NCI-H345 treated with DMSO at 0.1 percent for 48 hours (cell line): ENCODE measurements around the gene ICAM2.

Experiments used
- DNase-seq: peaks from one replicate; lab custom pipeline; 2025; ENCODE audit not compliant: unreplicated experiment; lab: John Stamatoyannopoulos, UW

ICAM2 gene

DNA sequence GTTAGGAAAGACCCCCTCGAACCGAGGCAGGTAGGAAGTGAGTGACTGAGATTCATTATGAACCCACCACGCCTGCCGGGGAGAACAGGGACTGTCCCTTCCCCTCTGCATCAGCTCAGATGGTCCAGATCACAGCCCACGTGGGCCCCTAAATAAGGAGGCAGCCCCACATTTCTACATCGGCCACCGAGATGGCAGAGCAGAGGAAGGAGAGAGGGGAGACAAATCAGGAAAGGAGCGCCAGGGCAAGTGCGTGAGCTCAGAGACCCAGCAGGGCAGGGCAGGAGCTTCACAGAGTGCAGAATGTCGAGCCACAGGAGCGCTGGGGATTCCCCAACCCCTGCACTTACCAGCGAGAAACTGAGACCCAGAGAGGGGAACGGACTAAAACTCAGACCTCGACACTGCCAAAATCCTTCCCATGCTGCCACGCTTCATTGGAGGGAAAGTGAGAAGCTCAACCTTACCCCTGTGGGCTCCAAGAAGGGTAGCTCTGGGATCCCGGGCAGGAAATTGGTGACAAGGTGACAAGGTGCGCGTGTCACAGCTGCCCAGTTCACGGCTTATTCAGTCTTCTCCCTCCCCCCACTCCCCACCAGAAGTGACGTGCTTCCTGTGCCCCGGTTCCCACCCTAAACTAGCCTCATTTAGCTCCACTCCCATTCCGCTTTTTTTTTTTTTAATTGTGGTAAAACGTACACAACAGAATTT, at the start of gene ICAM2:
Gene ICAM2 (minus strand): TSS at position 578 of the 711 bp plus-strand sequence. CDS start 13,942 bp downstream, outside the sequence.
- DNase-seq, result no peak

GRCh38 chr17:64070213-64070612, 49.8 kb upstream of the ICAM2 start:
- no peak for DNase-seq

DNA sequence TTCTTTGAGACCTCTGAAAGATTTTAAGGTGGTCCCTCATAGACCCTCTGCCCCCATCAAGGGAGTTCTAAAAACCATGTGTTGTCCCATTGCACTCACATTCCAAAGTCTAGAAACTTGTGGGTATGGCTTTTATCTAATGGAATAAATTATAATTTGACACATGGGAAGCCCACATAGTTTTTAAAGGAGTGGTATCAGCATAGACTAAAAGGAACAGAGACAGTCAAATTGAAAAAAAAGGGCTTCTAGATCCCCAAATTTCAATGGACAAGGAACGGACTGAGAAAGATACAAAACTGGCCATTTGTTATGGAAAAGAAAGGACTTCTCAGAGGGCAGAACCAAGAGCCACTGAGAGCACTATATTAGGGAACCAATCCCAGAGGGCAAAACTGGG, 48.7 kb upstream of the ICAM2 start:
- DNase-seq, result no peak

- no peak for DNase-seq
Observed at GRCh38 chr17:64067657-64068056, 47.2 kb upstream of the ICAM2 start.

GRCh38 chr17:64066716-64067115, 46.3 kb upstream of the ICAM2 start:
- no peak for DNase-seq

GRCh38 chr17:64065161-64065560, 44.7 kb upstream of the ICAM2 start:
- DNase-seq, result no peak

DNA sequence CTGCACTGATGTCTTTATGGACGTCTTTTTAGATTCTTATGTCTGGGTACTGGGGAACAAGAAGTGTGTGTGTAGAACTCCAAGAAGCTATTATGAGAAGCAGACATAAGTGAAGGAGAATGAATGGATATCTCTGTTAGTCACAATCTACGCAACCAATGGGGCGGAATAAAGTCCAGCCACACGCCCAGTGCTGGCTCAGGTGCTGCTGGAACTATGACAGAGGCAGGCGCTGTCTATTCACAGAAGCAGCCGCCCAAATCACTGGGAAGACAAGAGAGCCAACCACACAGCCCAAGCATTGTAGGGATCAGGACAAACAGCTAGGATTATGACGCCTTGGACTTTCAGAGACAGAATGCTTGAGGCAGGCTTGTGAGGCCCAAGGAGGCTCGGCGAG, 43.9 kb upstream of the ICAM2 start:
- no peak for DNase-seq

DNA sequence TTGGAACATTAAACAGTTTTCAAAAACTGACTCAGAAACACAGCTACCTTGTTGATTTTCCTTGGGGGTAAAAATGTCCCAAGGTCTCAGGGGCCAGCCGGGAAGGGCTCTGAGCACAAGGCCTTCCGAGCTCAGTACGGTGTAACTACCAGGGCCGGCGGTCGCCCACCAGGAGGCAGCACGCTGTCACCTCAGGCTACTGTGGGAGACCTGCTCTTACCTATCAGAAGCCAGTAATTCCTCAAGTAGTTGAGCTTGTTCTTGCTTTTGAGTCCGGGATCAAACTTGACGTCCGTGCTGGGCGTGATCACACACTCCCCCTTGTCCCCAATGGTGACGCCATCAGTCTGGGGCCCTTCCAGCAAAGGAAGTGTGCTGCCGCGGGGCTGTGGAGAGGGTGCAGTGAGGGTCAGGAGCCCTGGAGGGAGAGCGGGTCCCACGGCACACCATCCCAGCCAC, 43.4 kb upstream of the ICAM2 start:
- no peak for DNase-seq

GRCh38 chr17:64063088-64063487, 42.7 kb upstream of the ICAM2 start:
- DNase-seq, result no peak

GRCh38 chr17:64061178-64061898, 40.9 kb upstream of the ICAM2 start:
- no peak for DNase-seq

DNA sequence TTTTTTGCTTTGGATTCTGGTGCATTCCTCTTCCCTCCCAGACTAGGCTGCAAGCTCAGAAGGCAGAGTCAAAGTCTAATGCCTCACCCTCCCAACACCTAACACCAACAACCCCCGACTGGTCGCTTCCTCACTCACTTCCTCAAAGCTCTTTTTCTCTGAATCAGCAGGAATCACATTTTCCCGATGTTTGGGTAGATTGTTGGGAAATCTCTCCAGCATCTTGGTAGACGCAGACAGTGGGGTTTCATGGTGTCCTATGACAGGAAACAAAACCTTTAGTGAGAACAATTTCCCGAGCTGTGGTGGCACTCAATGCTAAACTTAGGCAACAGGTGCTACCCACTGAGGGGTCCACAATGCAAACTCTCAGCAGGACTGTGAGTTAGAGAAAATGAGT, 39.9 kb upstream of the ICAM2 start:
- DNase-seq, result no peak

DNA sequence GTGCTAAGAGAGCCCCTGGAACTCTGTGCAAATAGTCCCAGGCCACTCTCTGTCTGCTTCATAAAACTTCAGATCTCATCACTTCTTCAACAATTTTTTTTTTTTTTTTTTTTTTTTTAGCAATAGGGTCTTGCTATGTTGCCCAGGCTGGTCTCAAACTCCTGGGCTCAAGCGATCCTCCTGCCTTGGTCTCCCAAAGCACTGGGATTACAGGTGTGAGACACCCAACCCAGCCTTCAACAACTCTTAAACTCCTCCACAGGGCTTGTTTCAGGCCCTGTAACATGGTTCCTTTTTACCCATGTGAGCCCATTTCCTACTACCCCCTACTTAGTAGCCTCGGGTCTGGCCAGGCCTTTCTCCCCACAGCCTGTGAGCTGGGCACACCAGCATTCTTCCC, 39.3 kb upstream of the ICAM2 start:
- no peak for DNase-seq

DNA sequence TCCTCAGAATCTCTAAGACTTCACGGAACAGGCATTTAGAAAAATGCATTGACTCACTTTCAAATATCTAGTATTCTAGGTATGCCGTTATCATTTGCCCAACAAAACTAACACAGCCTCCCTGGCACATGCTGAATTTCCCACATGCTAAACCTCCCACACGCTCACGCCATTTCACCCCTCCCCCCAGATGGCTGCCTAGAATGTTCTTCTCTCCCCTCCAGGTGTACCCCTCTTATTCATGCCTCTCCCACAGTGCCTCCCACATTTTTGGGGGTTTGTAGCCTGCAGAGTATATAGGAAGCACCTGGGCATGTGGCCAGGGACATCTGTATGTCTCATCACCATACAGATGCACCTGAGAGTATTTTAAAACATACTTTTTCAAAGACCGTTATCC, 38.2 kb upstream of the ICAM2 start:
- DNase-seq, result no peak

DNA sequence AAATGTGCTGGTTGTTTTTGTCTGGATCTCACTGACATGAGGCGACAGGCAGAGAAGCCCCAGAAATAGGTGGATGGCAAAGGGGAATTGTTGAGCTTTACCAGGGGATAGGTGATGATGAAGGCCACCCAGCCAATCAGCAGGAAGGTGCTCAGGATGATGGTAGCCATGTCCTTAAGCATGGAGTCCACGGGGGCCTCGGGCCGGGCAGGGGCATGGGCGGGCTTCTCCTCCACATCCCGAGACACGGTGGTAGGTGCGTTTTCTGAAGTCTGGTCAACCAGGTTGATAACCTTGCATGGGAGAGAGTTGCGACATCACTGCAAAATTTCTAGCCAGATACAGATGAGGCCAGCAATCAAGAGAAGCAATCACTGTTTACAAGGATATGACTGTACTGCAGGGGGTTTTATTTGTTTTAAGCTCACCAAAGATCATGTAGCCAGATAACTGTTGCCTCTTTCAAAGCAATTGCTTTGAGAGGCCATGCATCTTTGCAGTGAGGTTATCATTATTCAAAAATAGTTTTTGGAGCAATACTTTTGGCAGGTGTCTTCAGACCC, 37.3 kb upstream of the ICAM2 start:
- no peak for DNase-seq

- DNase-seq, result no peak
Observed at GRCh38 chr17:64056269-64057005, 36.0 kb upstream of the ICAM2 start.

GRCh38 chr17:64055183-64056142, 35.0 kb upstream of the ICAM2 start:
- no peak for DNase-seq

- DNase-seq, result no peak
Observed at GRCh38 chr17:64054304-64054703, 33.9 kb upstream of the ICAM2 start.

DNA sequence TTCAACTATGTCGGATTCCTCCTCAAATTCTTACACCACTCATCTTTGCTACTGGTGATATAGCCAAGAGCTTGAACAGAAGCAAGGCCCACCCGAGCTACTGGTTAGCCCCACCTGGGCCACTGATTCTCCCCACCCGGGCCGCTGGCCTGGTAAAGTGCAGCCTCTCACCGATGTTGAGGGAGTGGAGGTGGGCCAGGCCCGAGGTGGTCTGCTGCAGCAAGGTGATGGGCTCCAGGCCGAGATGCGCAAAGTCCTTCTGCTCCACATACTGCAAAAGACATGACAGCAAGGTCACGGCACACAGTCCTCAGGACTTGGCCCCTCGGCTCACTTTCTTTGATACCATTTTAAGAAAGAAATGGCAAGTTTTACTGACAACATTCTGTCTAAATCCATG, 32.7 kb upstream of the ICAM2 start:
- DNase-seq, result no peak

- no peak for DNase-seq
Observed at GRCh38 chr17:64051153-64051552, 30.7 kb upstream of the ICAM2 start.

GRCh38 chr17:64048805-64049204, 28.4 kb upstream of the ICAM2 start:
- no peak for DNase-seq
